ENCODE measurements around the gene OSBP2.

GRCh38 chr22:30665786-30666185 is 28.9 kb upstream of the OSBP2 start:
- TF ChIP-seq JUN (IDR thresholded peaks at IDR 0.05), result no peak
- TF ChIP-seq, protein P1, sequence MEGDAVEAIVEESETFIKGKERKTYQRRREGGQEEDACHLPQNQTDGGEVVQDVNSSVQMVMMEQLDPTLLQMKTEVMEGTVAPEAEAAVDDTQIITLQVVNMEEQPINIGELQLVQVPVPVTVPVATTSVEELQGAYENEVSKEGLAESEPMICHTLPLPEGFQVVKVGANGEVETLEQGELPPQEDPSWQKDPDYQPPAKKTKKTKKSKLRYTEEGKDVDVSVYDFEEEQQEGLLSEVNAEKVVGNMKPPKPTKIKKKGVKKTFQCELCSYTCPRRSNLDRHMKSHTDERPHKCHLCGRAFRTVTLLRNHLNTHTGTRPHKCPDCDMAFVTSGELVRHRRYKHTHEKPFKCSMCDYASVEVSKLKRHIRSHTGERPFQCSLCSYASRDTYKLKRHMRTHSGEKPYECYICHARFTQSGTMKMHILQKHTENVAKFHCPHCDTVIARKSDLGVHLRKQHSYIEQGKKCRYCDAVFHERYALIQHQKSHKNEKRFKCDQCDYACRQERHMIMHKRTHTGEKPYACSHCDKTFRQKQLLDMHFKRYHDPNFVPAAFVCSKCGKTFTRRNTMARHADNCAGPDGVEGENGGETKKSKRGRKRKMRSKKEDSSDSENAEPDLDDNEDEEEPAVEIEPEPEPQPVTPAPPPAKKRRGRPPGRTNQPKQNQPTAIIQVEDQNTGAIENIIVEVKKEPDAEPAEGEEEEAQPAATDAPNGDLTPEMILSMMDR (IDR thresholded peaks at IDR 0.05), result no peak
- TF ChIP-seq POLR2A (IDR thresholded peaks at IDR 0.05; ENCODE audit: low read length), result no peak
- no peak for TF ChIP-seq MAFK (IDR thresholded peaks at IDR 0.05; ENCODE audit: partially characterized antibody)
- TF ChIP-seq ESRRA (IDR thresholded peaks at IDR 0.05; ENCODE audit: borderline replicate concordance, low read length), result no peak
- TF ChIP-seq POLR2AphosphoS2 (conservative IDR thresholded peaks at IDR 0.05; ENCODE audit: low read length), result no peak
- TF ChIP-seq RAD21 (conservative IDR thresholded peaks at IDR 0.05 in 1 of 2, IDR thresholded peaks at IDR 0.05 in 1 of 2), result no peak
- no peak for TF ChIP-seq SMC3 (IDR thresholded peaks at IDR 0.05)
- no peak for TF ChIP-seq REST (IDR thresholded peaks at IDR 0.05)
- TF ChIP-seq MYC (IDR thresholded peaks at IDR 0.05; ENCODE audit: borderline replicate concordance, low read length), result no peak
- TF ChIP-seq USF2 (IDR thresholded peaks at IDR 0.05), result no peak

Measured in A549 (cell line).